HepG2 (cell line): ENCODE results near the gene NOTCH2. TPM values are rescaled to one million over a fixed set of nuclear protein-coding genes. Genes with fewer than 3 reads are reported as not detected.

Experiments used
- ATAC-seq: fragments of 200-7000 bp; cut with Tn5 transposase; 3 replicates; pipeline ENCODE4 v1.9.1; 2020; ENCODE audit warnings: mild to moderate bottlenecking, moderate library complexity
- BruUV-seq: library from RNA; stranded (reverse); fragments of 400-500 nt; replicated peaks from 2 replicates; lab custom pipeline; 2021; lab: Mats Ljungman, UMichigan
- CTCF ChIA-PET: fragments of 300-600 bp; formaldehyde crosslinking; extraction: SDS; loops from one replicate; lab custom pipeline; 2021; ENCODE audit warnings: low total read pairs, inconsistent platforms, low intra/inter-chr PET ratio; lab: Yijun Ruan, JAX
- POLR2A ChIA-PET: fragments of 350-600 bp; sonication (Branson Sonifier 250); formaldehyde crosslinking; loops from one replicate; lab custom pipeline; 2020; ENCODE audit warnings: antibody characterized with exemption, inconsistent platforms; lab: Yijun Ruan, JAX
- DNase-seq: peaks from one replicate; pipeline ENCODE4 v3.0.0-alpha.2; 2015; ENCODE audit warnings: low spot score
- FAIRE-seq: peaks from 3 replicates; lab custom pipeline; 2011; peaks lifted over from hg19 to GRCh38; lab: Jason Lieb, UNC
- H2AFZ ChIP-seq: one replicate; pipeline ENCODE4 v1.6.1; 2011; ENCODE audit warnings: low read length, inconsistent platforms
- H3K27ac ChIP-seq: fragments of 300-600 bp; 3 replicates; pipeline ENCODE4 v1.8.0; 2011; ENCODE audit warnings: mixed run types, mild to moderate bottlenecking, mixed read lengths, low read length, inconsistent platforms; ENCODE audit not compliant: insufficient read depth; ENCODE audit errors: extremely low read length
- H3K27me3 ChIP-seq, 2 experiments: fragments of 200-600 bp in 1 of 2; 2 replicates in 1 of 2; 3 replicates in 1 of 2; pipeline versions ENCODE4 v1.6.0 to v1.8.0; 2011; ENCODE audit warnings: low read length in 2 of 2, mild to moderate bottlenecking in 2 of 2, moderate library complexity in 2 of 2, inconsistent platforms in 1 of 2; ENCODE audit not compliant: insufficient read depth in 2 of 2, control insufficient read depth in 1 of 2
- H3K36me3 ChIP-seq, 2 experiments: fragments of 200-600 bp in 1 of 2; replicated peaks in 1 of 2; 2 replicates in 1 of 2; 3 replicates in 1 of 2; pipeline versions ENCODE4 v1.5.1 to v1.8.0; 2011; ENCODE audit warnings: low read length in 2 of 2, inconsistent platforms in 1 of 2; ENCODE audit not compliant: insufficient read depth in 2 of 2, control insufficient read depth in 1 of 2
- H3K4me1 ChIP-seq: 2 replicates; pipeline ENCODE4 v1.5.1; 2012; ENCODE audit warnings: low read length, inconsistent platforms; ENCODE audit not compliant: insufficient read depth
- H3K4me2 ChIP-seq: 2 replicates; pipeline ENCODE4 v1.6.0; 2011; ENCODE audit warnings: low read depth, low read length, inconsistent platforms
- H3K4me3 ChIP-seq, 3 experiments: fragments of 200-600 bp in 1 of 3; sonication (generic), shearing (Covaris generic) in 1 of 3; replicated peaks in 1 of 3; 2 replicates each; pipeline ENCODE4 v1.5.1; 2011 to 2016; ENCODE audit warnings: low read length in 3 of 3, inconsistent platforms in 2 of 3, low read depth in 2 of 3, mild to moderate bottlenecking in 2 of 3, control low read depth in 1 of 3, mixed read lengths in 1 of 3; ENCODE audit not compliant: insufficient read depth in 1 of 3
- H3K79me2 ChIP-seq: one replicate; pipeline ENCODE4 v1.6.1; 2011; ENCODE audit warnings: low read length, inconsistent platforms; ENCODE audit not compliant: insufficient read depth
- H3K9ac ChIP-seq: 2 replicates; pipeline ENCODE4 v1.6.0; 2011; ENCODE audit warnings: mild to moderate bottlenecking, low read depth, low read length, inconsistent platforms; ENCODE audit not compliant: insufficient read depth
- H3K9me3 ChIP-seq: 2 replicates; pipeline ENCODE4 v1.5.1; 2012; ENCODE audit warnings: mild to moderate bottlenecking, low read length
- H4K20me1 ChIP-seq: 2 replicates; pipeline ENCODE4 v1.6.0; 2011; ENCODE audit warnings: inconsistent platforms, mild to moderate bottlenecking, low read length, moderate library complexity; ENCODE audit not compliant: insufficient read depth
- CREB1 ChIP-seq, 2 experiments: fragments of 450-650 bp in 1 of 2; IDR thresholded peaks; 2 replicates each; pipeline ENCODE4 v1.6.1; 2016 to 2017; ENCODE audit warnings: control low read depth in 1 of 2, mild to moderate bottlenecking in 1 of 2, missing compliant biosample characterization in 1 of 2, missing genetic modification characterization in 1 of 2
- HDAC1 ChIP-seq: sonication (generic); formaldehyde crosslinking; IDR thresholded peaks from 2 replicates; pipeline ENCODE4 v1.5.1; 2020; ENCODE audit warnings: mild to moderate bottlenecking, missing genetic modification reagents
- HMG20A ChIP-seq: IDR thresholded peaks from 2 replicates; pipeline ENCODE4 v1.6.1; 2016; ENCODE audit warnings: borderline replicate concordance
- HNF4A ChIP-seq: sonication (generic); formaldehyde crosslinking; IDR thresholded peaks from 2 replicates; pipeline ENCODE4 v1.4.0; 2020; ENCODE audit warnings: missing genetic modification reagents
- MZF1 ChIP-seq: sonication (generic); formaldehyde crosslinking; IDR thresholded peaks from 2 replicates; pipeline ENCODE4 v1.8.1; 2023; ENCODE audit warnings: mild to moderate bottlenecking, missing genetic modification reagents, borderline replicate concordance
- NCOR1 ChIP-seq: fragments of 200-600 bp; sonication (generic); IDR thresholded peaks from 2 replicates; pipeline ENCODE4 v1.7.0; 2017; ENCODE audit warnings: antibody characterized with exemption, low read length, borderline replicate concordance
- RAD21 ChIP-seq: fragments of 450-650 bp; formaldehyde crosslinking; IDR thresholded peaks from 2 replicates; pipeline ENCODE4 v1.5.0; 2020; ENCODE audit warnings: mild to moderate bottlenecking
- RERE ChIP-seq: IDR thresholded peaks from 2 replicates; pipeline ENCODE4 v1.6.1; 2016; ENCODE audit warnings: low read depth, missing genetic modification reagents, missing compliant biosample characterization
- ZNF12 ChIP-seq: sonication (generic); formaldehyde crosslinking; IDR thresholded peaks from 2 replicates; pipeline ENCODE4 v1.5.0; 2020; ENCODE audit warnings: missing genetic modification reagents
- ZNF234 ChIP-seq: sonication (generic); formaldehyde crosslinking; conservative IDR thresholded peaks from 2 replicates; pipeline ENCODE4 v1.5.1; 2020; ENCODE audit warnings: mild to moderate bottlenecking, missing genetic modification reagents
- ZNF296 ChIP-seq: sonication (generic); formaldehyde crosslinking; conservative IDR thresholded peaks from 2 replicates; pipeline ENCODE4 v1.5.0; 2020; ENCODE audit warnings: mild to moderate bottlenecking, missing genetic modification reagents
- ZNF644 ChIP-seq: IDR thresholded peaks from 2 replicates; pipeline ENCODE4 v1.6.1; 2016; ENCODE audit warnings: low read depth
- WGBS: methylation state at CpG from one replicate; pipeline ENCODE4 v1.1.6; 2017; ENCODE audit warnings: low lambda C conversion rate; 5-methylcytosine and 5-hydroxymethylcytosine counted together
- in situ Hi-C: cut with HindIII; loops from 2 replicates; pipeline ENCODE4 v1.10.0; 2017; ENCODE audit warnings: low pct_unique_long_range_greater_than_20kb; ENCODE audit not compliant: extremely low pct_ligation_motif_present
- intact Hi-C: fragments of 100-400 bp; cut with micrococcal nuclease; formaldehyde crosslinking; loops from one replicate; pipeline ENCODE4 v1.10.0; 2022; ENCODE audit not compliant: unreplicated experiment
- polyA plus RNA-seq, 8 experiments: library from polyadenylated mRNA; depleted of rRNA in 3 of 8; stranded (reverse) in 7 of 8; unstranded in 1 of 8; fragments of >200 nt; fragmentation: Illumina TruSeq in 4 of 8; extraction: Trizol in 4 of 8; gene quantifications; 2 replicates each; pipeline versions ENCODE4 v1.2.1 to v1.2.3, GENCODE V29; 2011 to 2016; ENCODE audit warnings: low read depth in 4 of 8, missing spikeins in 1 of 8, mixed read lengths in 1 of 8; ENCODE audit not compliant: insufficient read depth in 1 of 8
- total RNA-seq, 5 experiments: library from RNA; depleted of rRNA; stranded (reverse); fragments of >200 nt; fragmentation: Illumina TruSeq; extraction: Trizol; gene quantifications; 2 replicates each; pipeline ENCODE4 v1.2.3, GENCODE V29; 2016; ENCODE audit warnings: low read depth in 1 of 5
- TF ChIP-seq, protein P1 (sequence below): fragments of 450-650 bp; IDR thresholded peaks from 2 replicates; pipeline ENCODE4 v1.6.1; 2017; ENCODE audit warnings: mild to moderate bottlenecking
- TF ChIP-seq, protein P2 (sequence below): sonication (generic); formaldehyde crosslinking; IDR thresholded peaks from 2 replicates; pipeline ENCODE4 v1.5.0; 2020; ENCODE audit warnings: missing genetic modification reagents

NOTCH2 gene
- total and polyA plus RNA-seq, 2 of the 13 experiments (the other 11 are each of a cell fraction or from before 2014, with no cell fraction given) = 4.0 to 11.4 TPM

- Histone ChIP-seq H2AFZ (no peak overlapping the region), H4K20me1 (no peaks in the 10 kb centered on the region), H3K4me1 (peaks cover 10% of the 10 kb centered on the region; the same call in 1 of the 2 replicates), H3K27me3 (no peaks in the 10 kb centered on the region), H3K36me3 (no peaks in the 10 kb centered on the region), H3K4me3 (no peak overlapping the region), H3K9me3 (no peaks in the 10 kb centered on the region), H3K4me2 (no peak overlapping the region; the same call in 1 of the 2 replicates), H3K9ac (no peak overlapping the region), H3K79me2 (no peaks in the 10 kb centered on the region), H3K27ac (no peak overlapping the region)
- intact Hi-C loops = no loop called here
- in situ Hi-C loops = no loop called here
- no TSS peak for BruUV-seq
- ChIA-PET POLR2A (no interaction called here), CTCF (no interaction called here)
- FAIRE-seq (no peak), DNase-seq (no peak), ATAC-seq (peak; percentile 46)
- WGBS = 0% methylated on average over 1 of the region's 4 CpGs
- no peak for TF ChIP-seq HMG20A (CRISPR knock-in tag)
- TF ChIP-seq ZNF12 (CRISPR knock-in tag) = no peak
- TF ChIP-seq CREB1 (IDR thresholded peaks at IDR 0.05) = no peak
- TF ChIP-seq CREB1 (CRISPR knock-in tag; IDR thresholded peaks at IDR 0.05) = no peak
- peak; percentile 34; the same call in 1 of the 2 replicates for TF ChIP-seq NCOR1
- TF ChIP-seq, protein P1, sequence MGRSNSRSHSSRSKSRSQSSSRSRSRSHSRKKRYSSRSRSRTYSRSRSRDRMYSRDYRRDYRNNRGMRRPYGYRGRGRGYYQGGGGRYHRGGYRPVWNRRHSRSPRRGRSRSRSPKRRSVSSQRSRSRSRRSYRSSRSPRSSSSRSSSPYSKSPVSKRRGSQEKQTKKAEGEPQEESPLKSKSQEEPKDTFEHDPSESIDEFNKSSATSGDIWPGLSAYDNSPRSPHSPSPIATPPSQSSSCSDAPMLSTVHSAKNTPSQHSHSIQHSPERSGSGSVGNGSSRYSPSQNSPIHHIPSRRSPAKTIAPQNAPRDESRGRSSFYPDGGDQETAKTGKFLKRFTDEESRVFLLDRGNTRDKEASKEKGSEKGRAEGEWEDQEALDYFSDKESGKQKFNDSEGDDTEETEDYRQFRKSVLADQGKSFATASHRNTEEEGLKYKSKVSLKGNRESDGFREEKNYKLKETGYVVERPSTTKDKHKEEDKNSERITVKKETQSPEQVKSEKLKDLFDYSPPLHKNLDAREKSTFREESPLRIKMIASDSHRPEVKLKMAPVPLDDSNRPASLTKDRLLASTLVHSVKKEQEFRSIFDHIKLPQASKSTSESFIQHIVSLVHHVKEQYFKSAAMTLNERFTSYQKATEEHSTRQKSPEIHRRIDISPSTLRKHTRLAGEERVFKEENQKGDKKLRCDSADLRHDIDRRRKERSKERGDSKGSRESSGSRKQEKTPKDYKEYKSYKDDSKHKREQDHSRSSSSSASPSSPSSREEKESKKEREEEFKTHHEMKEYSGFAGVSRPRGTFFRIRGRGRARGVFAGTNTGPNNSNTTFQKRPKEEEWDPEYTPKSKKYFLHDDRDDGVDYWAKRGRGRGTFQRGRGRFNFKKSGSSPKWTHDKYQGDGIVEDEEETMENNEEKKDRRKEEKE = no peak
- TF ChIP-seq RERE (CRISPR knock-in tag) = no peak
- TF ChIP-seq HNF4A (CRISPR knock-in tag) = peak; percentile 75
- no peak for TF ChIP-seq ZNF296 (CRISPR knock-in tag)
- no peak for TF ChIP-seq HDAC1 (CRISPR knock-in tag)
- TF ChIP-seq, protein P2, sequence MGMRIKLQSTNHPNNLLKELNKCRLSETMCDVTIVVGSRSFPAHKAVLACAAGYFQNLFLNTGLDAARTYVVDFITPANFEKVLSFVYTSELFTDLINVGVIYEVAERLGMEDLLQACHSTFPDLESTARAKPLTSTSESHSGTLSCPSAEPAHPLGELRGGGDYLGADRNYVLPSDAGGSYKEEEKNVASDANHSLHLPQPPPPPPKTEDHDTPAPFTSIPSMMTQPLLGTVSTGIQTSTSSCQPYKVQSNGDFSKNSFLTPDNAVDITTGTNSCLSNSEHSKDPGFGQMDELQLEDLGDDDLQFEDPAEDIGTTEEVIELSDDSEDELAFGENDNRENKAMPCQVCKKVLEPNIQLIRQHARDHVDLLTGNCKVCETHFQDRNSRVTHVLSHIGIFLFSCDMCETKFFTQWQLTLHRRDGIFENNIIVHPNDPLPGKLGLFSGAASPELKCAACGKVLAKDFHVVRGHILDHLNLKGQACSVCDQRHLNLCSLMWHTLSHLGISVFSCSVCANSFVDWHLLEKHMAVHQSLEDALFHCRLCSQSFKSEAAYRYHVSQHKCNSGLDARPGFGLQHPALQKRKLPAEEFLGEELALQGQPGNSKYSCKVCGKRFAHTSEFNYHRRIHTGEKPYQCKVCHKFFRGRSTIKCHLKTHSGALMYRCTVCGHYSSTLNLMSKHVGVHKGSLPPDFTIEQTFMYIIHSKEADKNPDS = no peak
- TF ChIP-seq MZF1 (CRISPR knock-in tag) = no peak
- no peak for TF ChIP-seq ZNF644 (CRISPR knock-in tag)
- TF ChIP-seq ZNF234 (CRISPR knock-in tag) = no peak
- no peak for TF ChIP-seq RAD21
These were observed 162.4 kb downstream of the NOTCH2 start for GRCh38 chr1:119906927-119907652.
